NCI-H2029 (cell line): ENCODE results near the gene RUNX1.

Experiments
- DNase-seq: peaks from one replicate; lab custom pipeline; 2025; lab: John Stamatoyannopoulos, UW

Gene RUNX1

DNA sequence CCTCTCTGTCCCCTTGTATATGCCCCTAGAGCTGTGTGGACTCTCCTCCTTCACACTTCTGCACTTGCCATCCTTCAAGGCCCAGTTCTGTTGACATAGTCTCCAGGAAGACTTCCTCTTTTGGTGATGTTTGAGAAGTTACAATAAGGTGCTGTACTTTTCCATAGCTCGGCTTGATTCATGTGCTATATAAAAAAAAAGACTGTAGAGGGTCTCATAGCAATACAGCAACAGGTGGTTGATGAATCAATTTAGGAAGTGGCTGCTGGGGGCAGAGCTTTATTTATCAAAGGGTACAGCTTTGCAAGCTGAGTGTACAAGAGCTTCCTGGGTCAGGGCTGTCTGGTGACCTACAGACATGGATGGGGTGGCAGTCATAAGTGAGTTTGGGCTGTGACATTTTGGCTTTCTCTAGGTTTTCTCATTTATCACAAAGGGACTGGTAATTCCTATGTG is 102.7 kb downstream of the RUNX1 start:
- no peak for DNase-seq

DNA sequence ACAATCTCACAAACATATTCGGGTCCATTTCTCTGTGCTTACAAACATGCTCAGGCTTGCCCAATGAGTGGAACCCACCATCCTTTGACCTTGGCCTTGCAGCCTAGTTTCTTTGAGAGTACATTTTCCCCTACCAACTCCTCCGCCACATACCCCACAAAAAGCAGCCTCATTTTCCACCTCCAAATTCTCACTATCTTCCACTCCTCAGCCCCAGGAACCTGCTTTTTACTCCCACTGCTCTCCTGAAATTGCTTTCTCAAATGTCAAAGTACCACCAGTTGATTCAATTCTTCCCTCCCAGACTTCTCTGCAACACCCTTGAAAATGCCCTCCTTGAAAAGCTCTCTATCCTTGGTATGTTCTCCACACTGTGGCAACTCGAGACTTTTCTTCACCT is 103.8 kb downstream of the RUNX1 start:
- DNase-seq = no peak

- no peak for DNase-seq
Observed at GRCh38 chr21:34944015-34944755, 104.9 kb downstream of the RUNX1 start.

DNA sequence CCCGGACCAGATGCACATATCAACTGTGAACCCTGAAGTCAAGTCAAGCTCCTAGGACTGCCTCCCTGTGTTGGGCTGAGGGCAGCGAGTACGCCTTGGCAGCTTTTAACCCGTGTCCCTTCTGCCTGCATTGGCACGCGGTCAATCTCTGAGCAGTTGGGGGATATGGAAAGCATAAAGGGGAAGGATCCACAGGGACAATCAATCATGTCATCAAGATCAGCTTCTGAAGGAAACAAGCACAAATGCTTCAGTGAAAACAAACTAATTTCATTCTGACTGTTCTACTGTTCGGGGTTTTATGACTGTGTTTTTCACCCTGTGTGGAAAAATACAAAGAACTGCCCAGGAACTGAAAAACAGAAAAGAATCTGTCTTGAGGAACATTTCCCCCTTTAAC is 106.2 kb downstream of the RUNX1 start:
- no peak for DNase-seq

DNA sequence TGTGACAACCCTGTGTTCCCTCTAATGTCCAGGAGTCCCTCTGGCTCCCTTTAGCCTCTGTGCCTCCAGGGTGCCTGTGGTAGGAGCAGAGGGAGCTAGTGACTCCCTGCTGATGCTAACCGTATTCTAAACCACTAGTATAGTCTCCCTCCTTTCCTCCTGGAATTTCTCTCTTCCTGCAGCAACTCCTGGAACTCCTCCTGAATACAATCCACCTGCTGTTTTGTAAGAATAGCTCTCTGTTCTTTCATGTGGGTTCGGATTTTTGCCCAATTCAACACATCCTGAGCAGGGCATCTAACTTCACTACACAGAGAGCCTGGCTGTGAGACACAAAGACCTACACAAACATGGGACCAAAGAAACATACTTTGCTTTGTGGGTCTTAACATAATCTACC is 107.9 kb downstream of the RUNX1 start:
- DNase-seq = no peak

- DNase-seq = no peak
Observed at GRCh38 chr21:34939673-34940331, 109.3 kb downstream of the RUNX1 start.

DNA sequence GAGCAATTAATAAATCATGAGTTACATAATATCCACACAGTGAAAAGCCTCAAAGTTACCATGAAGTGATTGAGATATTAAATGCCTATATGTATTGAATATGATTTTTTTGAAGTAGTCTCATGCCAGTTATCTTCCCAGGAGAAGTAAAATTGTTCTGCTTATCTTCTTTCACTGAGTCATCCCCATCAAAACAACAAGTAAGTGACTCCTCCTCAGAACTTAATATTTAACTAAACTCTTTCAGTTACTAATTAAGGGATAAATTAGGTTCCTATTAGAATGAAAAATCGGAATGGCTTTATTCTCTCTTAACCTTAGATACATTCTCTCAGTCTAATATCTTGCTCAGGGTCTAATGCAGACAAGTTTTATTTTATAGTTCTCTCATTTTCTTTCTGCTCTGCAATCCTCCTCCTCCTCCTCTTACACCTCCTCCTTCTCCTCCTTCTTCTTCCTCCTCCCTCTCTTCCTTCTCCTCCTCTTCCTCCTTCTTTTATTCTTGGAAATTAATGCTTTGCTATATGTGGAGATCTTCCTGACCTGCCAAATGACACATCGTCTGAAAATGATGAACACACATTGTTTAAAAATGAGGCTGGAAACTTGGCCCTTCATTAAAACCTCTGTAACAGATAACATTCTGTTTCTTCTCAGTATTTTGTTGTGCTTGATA is 110.9 kb downstream of the RUNX1 start:
- no peak for DNase-seq

DNA sequence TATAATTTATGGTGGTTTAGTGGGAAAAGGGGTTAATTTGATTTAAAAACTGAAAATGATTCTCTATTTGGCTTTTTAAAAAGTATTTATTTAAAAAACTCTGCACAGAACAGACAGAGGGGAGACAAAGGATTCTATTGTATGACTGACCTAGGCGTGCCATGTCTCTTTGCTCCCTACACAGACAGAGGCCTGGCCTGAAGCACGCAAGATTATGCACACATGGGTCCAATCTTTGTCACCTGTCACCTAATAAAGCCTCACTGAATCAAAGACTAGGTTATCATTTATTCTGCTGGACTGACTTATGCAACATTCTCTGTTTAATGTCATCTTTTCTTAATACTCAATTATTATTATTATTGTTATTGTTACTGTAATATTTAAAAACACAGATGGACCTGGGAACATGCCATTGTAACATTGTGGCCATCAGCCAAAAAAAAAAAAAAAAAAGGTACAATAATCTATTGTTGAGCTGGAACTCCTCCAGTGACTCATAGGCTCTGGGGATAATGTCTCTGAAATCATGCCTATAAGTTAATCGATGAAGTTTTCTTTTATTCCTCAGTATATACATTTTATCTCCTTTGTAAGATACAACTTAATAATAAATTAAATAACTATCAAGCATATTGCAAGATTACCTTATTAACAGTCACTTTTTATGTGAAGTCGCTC is 112.1 kb downstream of the RUNX1 start:
- no peak for DNase-seq

GRCh38 chr21:34936371-34936789 is 112.7 kb downstream of the RUNX1 start:
- DNase-seq = no peak

DNA sequence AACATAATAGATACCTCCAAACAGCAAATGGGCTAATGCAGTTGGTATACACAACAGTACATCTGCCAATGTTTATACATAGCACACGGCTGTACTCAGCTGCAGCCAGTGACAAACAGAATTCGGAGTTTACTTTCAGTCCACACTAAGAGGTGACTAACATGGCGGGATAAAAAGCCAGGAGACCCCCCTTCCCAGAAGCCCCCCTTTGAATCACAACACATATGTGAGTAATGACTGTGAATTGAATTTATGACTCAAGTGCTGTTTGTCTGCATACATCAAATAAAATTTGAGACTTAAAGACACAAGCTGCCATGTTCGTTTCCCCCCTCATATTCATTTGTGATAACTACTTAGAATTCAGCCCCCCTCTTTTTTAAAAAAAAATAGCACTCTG is 113.2 kb downstream of the RUNX1 start:
- DNase-seq = no peak

- DNase-seq = no peak
Observed at GRCh38 chr21:34935452-34935851, 113.7 kb downstream of the RUNX1 start.

DNA sequence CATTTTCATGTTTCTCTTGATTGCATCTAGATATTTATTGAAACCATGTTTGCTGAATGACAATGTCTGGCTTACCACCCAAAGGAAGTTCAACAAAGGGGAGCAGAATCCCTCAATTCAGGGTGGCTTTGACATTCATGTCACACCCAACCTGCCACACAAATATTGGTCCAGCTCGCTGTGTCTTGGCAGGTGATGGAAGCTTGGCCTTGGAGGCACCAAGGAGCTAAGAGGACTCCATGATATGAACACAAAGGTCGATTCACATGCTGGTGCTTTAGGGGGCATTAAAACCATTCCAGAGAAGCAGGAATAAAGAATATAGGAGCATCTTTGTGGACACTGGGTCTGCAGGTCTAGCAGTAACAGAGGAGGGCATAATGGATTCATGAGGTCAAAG is 114.8 kb downstream of the RUNX1 start:
- DNase-seq = no peak

GRCh38 chr21:34933609-34934335 is 115.3 kb downstream of the RUNX1 start:
- DNase-seq = no peak

DNA sequence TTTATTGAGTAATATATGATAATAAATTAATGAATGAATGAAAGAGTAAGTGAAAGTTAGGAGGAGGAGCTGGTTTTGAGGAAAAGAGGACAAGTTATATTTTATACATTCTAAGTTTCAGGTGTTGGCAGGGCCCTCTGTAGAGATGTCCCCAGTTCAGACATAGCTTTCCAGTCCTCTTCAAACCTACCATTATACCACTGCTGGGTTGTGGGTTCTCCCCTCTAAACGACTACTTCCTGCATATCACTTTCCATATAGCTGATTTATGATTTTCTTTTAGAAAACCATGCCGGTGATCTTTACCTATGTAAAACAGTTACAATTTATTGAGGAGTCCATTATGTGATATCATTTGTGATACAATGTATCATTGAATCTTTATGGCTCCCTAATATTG is 116.9 kb downstream of the RUNX1 start:
- DNase-seq = no peak

- no peak for DNase-seq
Observed at GRCh38 chr21:34930971-34931370, 118.1 kb downstream of the RUNX1 start.

DNA sequence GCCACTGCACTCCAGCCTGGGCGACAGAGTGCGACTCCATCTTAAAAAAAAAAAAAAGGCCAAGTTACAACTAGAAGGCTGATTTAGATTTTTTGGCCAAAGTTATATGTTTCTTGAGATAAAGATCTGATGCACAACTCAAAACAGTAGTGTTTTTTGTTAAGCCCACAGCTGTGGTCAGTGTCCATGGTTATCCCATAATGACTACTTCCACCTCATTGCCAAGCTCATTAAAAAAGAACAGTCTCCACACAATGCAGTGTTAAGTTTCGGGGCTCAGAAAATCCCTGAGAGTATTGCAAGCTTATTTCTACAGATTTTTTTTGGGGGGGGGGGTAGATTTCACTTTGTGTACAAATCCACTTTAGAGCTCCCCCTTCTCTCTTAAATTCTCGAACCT is 120.5 kb downstream of the RUNX1 start:
- no peak for DNase-seq

GRCh38 chr21:34927992-34928391 is 121.1 kb downstream of the RUNX1 start:
- DNase-seq = no peak

DNA sequence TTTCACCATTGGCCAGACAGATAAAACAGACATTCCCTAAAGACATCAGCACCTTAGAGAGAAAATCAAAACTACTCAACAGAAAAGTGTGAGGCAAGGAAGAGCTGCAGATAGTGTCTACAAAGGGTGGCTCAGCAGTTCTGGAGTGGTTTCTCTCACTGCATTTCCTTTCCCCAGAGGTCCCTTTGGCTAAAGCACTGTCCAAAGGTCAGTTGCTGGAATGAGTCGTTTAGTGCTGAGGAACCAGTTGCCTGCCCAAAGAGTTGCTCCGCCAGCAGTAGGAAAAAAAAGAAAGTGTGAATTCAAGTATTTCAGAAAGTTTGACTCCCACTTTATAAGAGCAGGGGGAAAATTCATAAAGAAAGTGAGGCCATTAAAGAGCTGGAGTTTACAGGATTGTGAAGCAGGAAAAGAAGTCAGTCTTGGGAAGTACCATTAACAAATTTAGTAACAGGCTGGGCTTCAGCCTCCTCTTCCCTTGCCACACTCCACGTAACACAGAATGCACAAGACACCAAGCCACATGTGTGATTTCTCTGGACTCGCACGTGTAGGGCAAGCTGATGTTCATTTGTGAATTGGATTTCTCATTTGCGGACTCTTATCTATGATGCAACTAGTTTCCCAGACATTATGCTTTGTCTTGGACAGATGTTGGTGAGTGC is 122.2 kb downstream of the RUNX1 start:
- no peak for DNase-seq

DNA sequence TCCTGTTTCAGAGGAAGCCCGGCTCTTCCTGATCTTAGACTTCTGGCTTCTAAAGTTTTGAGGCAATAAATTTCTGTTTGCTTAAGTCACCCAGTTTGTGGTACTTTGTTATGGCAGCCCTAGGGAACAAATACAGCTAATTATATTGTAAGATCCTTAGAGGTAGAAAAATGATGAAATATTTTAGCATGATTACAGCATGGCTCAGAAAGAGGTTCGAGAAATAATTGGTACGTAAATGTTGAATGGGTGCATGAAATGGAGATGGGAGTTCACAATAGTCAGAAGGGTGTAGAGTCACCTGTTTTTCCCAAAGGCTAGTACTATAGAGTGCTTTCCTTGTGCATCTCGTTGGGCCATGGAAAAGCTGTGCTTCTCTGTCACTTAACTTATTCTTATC is 123.5 kb downstream of the RUNX1 start:
- no peak for DNase-seq

DNA sequence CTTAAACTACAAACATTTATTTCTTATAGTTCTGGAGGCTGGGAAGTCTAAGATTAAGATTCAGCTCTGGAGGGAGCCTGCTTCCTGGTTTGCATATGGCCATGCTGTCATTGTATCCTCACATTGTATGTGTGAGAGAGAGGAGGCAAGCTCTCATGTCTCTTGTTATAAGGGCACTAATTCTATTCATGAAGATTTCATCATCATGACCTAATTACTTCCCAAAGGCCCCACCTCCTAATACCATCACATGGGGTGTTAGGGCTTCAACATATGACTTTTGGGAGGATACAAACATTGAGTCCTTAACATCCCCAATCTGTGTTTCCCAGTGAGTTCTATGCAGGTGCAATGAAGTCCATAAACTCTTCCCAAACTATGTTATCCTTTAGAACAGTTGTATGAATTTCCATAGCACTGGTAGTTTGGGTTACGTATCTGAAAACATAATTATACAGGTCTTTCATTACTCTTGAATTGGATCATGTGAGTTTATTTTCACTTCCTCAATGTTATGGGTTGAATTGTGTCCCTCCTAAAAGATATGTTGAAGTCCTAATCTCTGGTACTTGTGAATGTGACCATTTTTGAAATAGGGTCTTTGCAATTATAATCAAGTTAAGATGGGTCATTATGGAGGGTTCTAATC is 124.2 kb downstream of the RUNX1 start:
- no peak for DNase-seq

GRCh38 chr21:34924194-34924593 is 124.9 kb downstream of the RUNX1 start:
- no peak for DNase-seq
